HEK293T (cell line): ENCODE results near the gene ANKRD33B.

Experiments used
- ARNT ChIP-seq: fragments of 450-650 bp; IDR thresholded peaks from 2 replicates; pipeline ENCODE4 v1.6.1; 2017; ENCODE audit warnings: mild to moderate bottlenecking
- CTBP1 ChIP-seq: fragments of 450-650 bp; IDR thresholded peaks from 2 replicates; pipeline ENCODE4 v1.6.1; 2016; ENCODE audit warnings: borderline replicate concordance
- ELF4 ChIP-seq: fragments of 450-650 bp; IDR thresholded peaks from 2 replicates; pipeline ENCODE4 v1.6.1; 2017; ENCODE audit warnings: antibody characterized with exemption
- FOXA1 ChIP-seq: fragments of 450-650 bp; IDR thresholded peaks from 2 replicates; pipeline ENCODE4 v1.6.1; 2016; ENCODE audit warnings: mild to moderate bottlenecking
- FOXK2 ChIP-seq: fragments of 450-650 bp; IDR thresholded peaks from 2 replicates; pipeline ENCODE4 v1.6.1; 2016; ENCODE audit warnings: mild to moderate bottlenecking
- FOXM1 ChIP-seq: fragments of 450-650 bp; IDR thresholded peaks from 2 replicates; pipeline ENCODE4 v1.6.1; 2017; ENCODE audit warnings: mild to moderate bottlenecking, borderline replicate concordance
- HDGF ChIP-seq: fragments of 450-650 bp; IDR thresholded peaks from 2 replicates; pipeline ENCODE4 v1.6.1; 2017; ENCODE audit warnings: antibody characterized with exemption, borderline replicate concordance
- NFRKB ChIP-seq: fragments of 450-650 bp; IDR thresholded peaks from 2 replicates; pipeline ENCODE4 v1.6.1; 2016; ENCODE audit warnings: mild to moderate bottlenecking, moderate library complexity
- SP1 ChIP-seq: fragments of 450-650 bp; IDR thresholded peaks from 2 replicates; pipeline ENCODE4 v1.6.1; 2017
- SUZ12 ChIP-seq: fragments of 450-650 bp; IDR thresholded peaks from 2 replicates; pipeline ENCODE4 v1.6.1; 2016; ENCODE audit warnings: mild to moderate bottlenecking
- TARDBP ChIP-seq: fragments of 450-650 bp; IDR thresholded peaks from 2 replicates; pipeline ENCODE4 v1.6.1; 2016
- ZNF384 ChIP-seq: fragments of 450-650 bp; IDR thresholded peaks from 2 replicates; pipeline ENCODE4 v1.6.1; 2016

DNA sequence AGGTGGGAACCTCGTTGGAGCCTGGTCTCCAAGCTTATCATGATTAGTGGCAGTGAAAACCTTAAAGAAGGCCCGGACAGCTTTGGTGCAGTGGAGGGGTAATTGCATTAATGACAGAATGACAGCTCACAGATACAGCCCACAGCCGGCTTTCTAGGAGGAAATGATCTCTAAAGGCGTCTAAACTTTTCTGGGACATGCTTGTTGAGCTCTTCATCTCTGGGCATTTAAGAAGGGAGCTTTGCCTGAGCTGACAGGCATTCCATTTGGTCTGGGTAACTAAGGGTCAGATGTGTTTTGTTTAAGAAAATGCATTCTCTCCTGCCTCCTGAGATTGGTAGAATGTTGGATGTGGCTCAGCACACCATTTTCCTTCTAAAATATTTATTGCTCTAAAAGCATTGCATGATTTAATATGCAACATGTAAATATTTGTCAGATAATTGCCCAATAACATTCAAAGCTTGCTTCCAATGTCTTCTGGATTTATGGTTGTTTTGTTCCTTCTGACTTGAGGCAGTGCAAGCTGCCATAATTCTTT lies 4.0 kb downstream of the ANKRD33B start:
- TF ChIP-seq SP1 (no peak), FOXA1 (no peak), ELF4 (no peak), ARNT (no peak), TARDBP (no peak), NFRKB (no peak), CTBP1 (no peak), SUZ12 (no peak), FOXK2 (no peak), ZNF384 (no peak), FOXM1 (no peak), HDGF (no peak)
